Liver (tissue), 9 donors: ENCODE measurements around the gene PDCD6IP. TPM values are rescaled to one million over a fixed set of nuclear protein-coding genes. Genes with fewer than 3 reads are reported as not detected.

Source experiments
- DNase-seq: peaks from one replicate; pipeline ENCODE4 v3.0.0-alpha.2; 2017; ENCODE audit warnings: low spot score
- H3K27ac ChIP-seq, 2 donors: one replicate each; pipeline ENCODE4 v1.7.0; 2013; ENCODE audit warnings: inconsistent platforms in 2 of 2, low read length in 2 of 2, control low read depth in 1 of 2, low read depth in 1 of 2, mild to moderate bottlenecking in 1 of 2
- H3K27me3 ChIP-seq, 4 donors: one replicate each; pipeline versions ENCODE4 v1.6.1 to v1.7.0; 2013; ENCODE audit warnings: low read length in 3 of 4, inconsistent platforms in 1 of 4, mild to moderate bottlenecking in 1 of 4, moderate library complexity in 1 of 4; ENCODE audit not compliant: control insufficient read depth in 4 of 4, insufficient read depth in 4 of 4
- H3K36me3 ChIP-seq, 4 donors: one replicate each; pipeline versions ENCODE4 v1.6.1 to v1.7.0; 2013; ENCODE audit warnings: low read length in 3 of 4, mild to moderate bottlenecking in 3 of 4, low read depth in 1 of 4, moderate library complexity in 1 of 4; ENCODE audit not compliant: control insufficient read depth in 4 of 4, insufficient read depth in 3 of 4
- H3K4me1 ChIP-seq, 4 donors: one replicate each; pipeline versions ENCODE4 v1.6.1 to v1.7.0; 2013; ENCODE audit warnings: low read length in 3 of 4, mild to moderate bottlenecking in 3 of 4, moderate library complexity in 1 of 4; ENCODE audit not compliant: control insufficient read depth in 4 of 4, insufficient read depth in 4 of 4
- H3K4me3 ChIP-seq, 3 donors: one replicate each; pipeline versions ENCODE4 v1.6.1 to v1.7.0; 2013; ENCODE audit warnings: low read length in 3 of 3, control low read depth in 1 of 3, low read depth in 1 of 3, mild to moderate bottlenecking in 1 of 3
- H3K9ac ChIP-seq, 2 donors: one replicate each; pipeline ENCODE4 v1.7.0; 2013; ENCODE audit warnings: low read length in 2 of 2, mild to moderate bottlenecking in 2 of 2, moderate library complexity in 2 of 2, control low read depth in 1 of 2, low read depth in 1 of 2
- H3K9me3 ChIP-seq, 4 donors: one replicate each; pipeline versions ENCODE4 v1.6.1 to v1.7.0; 2013; ENCODE audit warnings: low read length in 3 of 4; ENCODE audit not compliant: control insufficient read depth in 4 of 4
- ATF3 ChIP-seq: IDR thresholded peaks from 2 replicates; pipeline ENCODE4 v1.6.1; 2016; ENCODE audit warnings: antibody characterized with exemption
- CTCF ChIP-seq: fragments of 150-350 bp; IDR thresholded peaks from 2 replicates; pipeline ENCODE4 v1.5.1; 2017; ENCODE audit warnings: improper control_type of control experiment, low read depth, low read length; ENCODE audit not compliant: missing input control
- EGR1 ChIP-seq, 2 donors: IDR thresholded peaks; 2 replicates each; pipeline ENCODE4 v1.6.1; 2016 to 2018; ENCODE audit warnings: antibody characterized with exemption in 2 of 2, low read depth in 2 of 2
- FOXA1 ChIP-seq: IDR thresholded peaks from 2 replicates; pipeline ENCODE4 v1.6.1; 2016; ENCODE audit warnings: antibody characterized with exemption
- FOXA2 ChIP-seq: IDR thresholded peaks from 2 replicates; pipeline ENCODE4 v1.6.1; 2016; ENCODE audit warnings: antibody characterized with exemption
- GABPA ChIP-seq, 2 donors: IDR thresholded peaks in 1 of 2; conservative IDR thresholded peaks in 1 of 2; 2 replicates each; pipeline ENCODE4 v1.6.1; 2016; ENCODE audit warnings: antibody characterized with exemption in 2 of 2, mild to moderate bottlenecking in 1 of 2, moderate library complexity in 1 of 2
- HNF4A ChIP-seq, 2 donors: conservative IDR thresholded peaks; 2 replicates each; pipeline ENCODE4 v1.6.1; 2016; ENCODE audit warnings: antibody characterized with exemption in 2 of 2, mild to moderate bottlenecking in 2 of 2
- HNF4G ChIP-seq: IDR thresholded peaks from 2 replicates; pipeline ENCODE4 v1.6.1; 2016; ENCODE audit warnings: antibody characterized with exemption
- JUND ChIP-seq, 2 donors: IDR thresholded peaks; 2 replicates each; pipeline ENCODE4 v1.6.1; 2016; ENCODE audit warnings: antibody characterized with exemption in 2 of 2
- MAX ChIP-seq: IDR thresholded peaks from 2 replicates; pipeline ENCODE4 v1.6.1; 2016; ENCODE audit warnings: antibody characterized with exemption
- RAD21 ChIP-seq, 2 donors: IDR thresholded peaks; 2 replicates each; pipeline ENCODE4 v1.6.1; 2016; ENCODE audit warnings: antibody characterized with exemption in 2 of 2, mild to moderate bottlenecking in 2 of 2
- REST ChIP-seq: IDR thresholded peaks from 2 replicates; pipeline ENCODE4 v1.6.1; 2016; ENCODE audit warnings: antibody characterized with exemption, mild to moderate bottlenecking
- RXRA ChIP-seq, 2 donors: IDR thresholded peaks; 2 replicates each; pipeline ENCODE4 v1.6.1; 2017 to 2018; ENCODE audit warnings: antibody characterized with exemption in 2 of 2, mild to moderate bottlenecking in 1 of 2
- SP1 ChIP-seq: IDR thresholded peaks from 2 replicates; pipeline ENCODE4 v1.6.1; 2018; ENCODE audit warnings: antibody characterized with exemption, mild to moderate bottlenecking
- TAF1 ChIP-seq: conservative IDR thresholded peaks from 2 replicates; pipeline ENCODE4 v1.6.1; 2016; ENCODE audit warnings: antibody characterized with exemption, mild to moderate bottlenecking
- YY1 ChIP-seq: IDR thresholded peaks from 2 replicates; pipeline ENCODE4 v1.6.1; 2016; ENCODE audit warnings: antibody characterized with exemption, mild to moderate bottlenecking
- ZBTB33 ChIP-seq: IDR thresholded peaks from 2 replicates; pipeline ENCODE4 v1.6.1; 2016; ENCODE audit warnings: antibody characterized with exemption
- whole genome bisulfite sequencing: extraction: QIAGEN DNeasy Blood & Tissue Kit; methylation state at CpG from one replicate; pipeline ENCODE4 v1.1.7; 2013; 5-methylcytosine and 5-hydroxymethylcytosine counted together
- polyA plus RNA-seq, 2 donors: library from polyadenylated mRNA; stranded (reverse) in 1 of 2; unstranded in 1 of 2; fragments of 200-250 nt in 1 of 2; fragments of >200 nt in 1 of 2; fragmentation: Nextera tagmentation in 1 of 2; extraction: Ambion mirVana in 1 of 2; gene quantifications; one replicate each; pipeline versions ENCODE4 v1.2.1 to v1.2.3, GENCODE V29; 2013 to 2015
- total RNA-seq, 2 donors: library from RNA; depleted of rRNA; stranded (reverse); fragments of >200 nt; gene quantifications; one replicate each; pipeline ENCODE4 v1.2.3, GENCODE V29; 2014
- donor health status: healthy.
- donor health status: healthy.
- donor health status: healthy.
- donor health status: healthy.
- donor health status: healthy.

The PDCD6IP gene
- total and polyA plus RNA-seq, 4 donors: 31.9 to 73.8 (median 47.9) TPM

GRCh38 chr3:33810545-33810944 is 12.1 kb downstream of the PDCD6IP start:
- 41% methylated on average over 1 of the region's 1 CpG for WGBS
- H3K4me3 ChIP-seq: no peak overlapping the region
- no peak for DNase-seq
- TF ChIP-seq ZBTB33 (no peak), RXRA (IDR thresholded peaks at IDR 0.05) (peak; percentile 39 to 51), GABPA (IDR thresholded peaks at IDR 0.05 in 1 of 2, conservative IDR thresholded peaks at IDR 0.05 in 1 of 2) (no peak), SP1 (peak; percentile 32), HNF4A (conservative IDR thresholded peaks at IDR 0.05) (peak; percentile 50 to 56)
- H3K27ac ChIP-seq: no peak overlapping the region
- H3K36me3 ChIP-seq: peaks cover 0 to 5% (median under 1%) of the 10 kb centered on the region in 4 donors
- no peaks in the 10 kb centered on the region for H3K27me3 ChIP-seq
- H3K9me3 ChIP-seq: no peaks in the 10 kb centered on the region
- no peak overlapping the region for H3K9ac ChIP-seq
- H3K4me1 ChIP-seq: peaks cover 8 to 30% (median 25%) of the 10 kb centered on the region in 4 donors

GRCh38 chr3:33821989-33822388 is 23.6 kb downstream of the PDCD6IP start:
- H3K27ac ChIP-seq: no peak overlapping the region

More at GRCh38 chr3:33821989-33822388, 23.6 kb downstream of the PDCD6IP start:
- Histone ChIP-seq H3K4me3 (no peak overlapping the region), H3K9ac (no peak overlapping the region), H3K4me1 (peaks cover 0 to 1% (median 0%) of the 10 kb centered on the region in 4 donors), H3K9me3 (no peaks in the 10 kb centered on the region), H3K27me3 (no peaks in the 10 kb centered on the region), H3K36me3 (peaks cover 4 to 24% (median 21%) of the 10 kb centered on the region in 4 donors)
- TF ChIP-seq HNF4A (conservative IDR thresholded peaks at IDR 0.05): no peak
- no peak for TF ChIP-seq REST
- TF ChIP-seq GABPA (IDR thresholded peaks at IDR 0.05 in 1 of 2, conservative IDR thresholded peaks at IDR 0.05 in 1 of 2): no peak
- no peak for TF ChIP-seq ATF3
- no peak for TF ChIP-seq YY1
- no peak for TF ChIP-seq FOXA1
- TF ChIP-seq CTCF: no peak
- TF ChIP-seq RAD21 (IDR thresholded peaks at IDR 0.05): no peak
- TF ChIP-seq TAF1: no peak
- no peak for TF ChIP-seq RXRA (IDR thresholded peaks at IDR 0.05)
- no peak for TF ChIP-seq ZBTB33
- TF ChIP-seq HNF4G: no peak
- no peak for TF ChIP-seq MAX
- TF ChIP-seq FOXA2: no peak
- no peak for TF ChIP-seq EGR1 (IDR thresholded peaks at IDR 0.05; ENCODE audit: low read depth in 2 of 2)
- no peak for TF ChIP-seq SP1
- TF ChIP-seq JUND (IDR thresholded peaks at IDR 0.05): no peak
- WGBS: 89% methylated on average over 4 of the region's 4 CpGs
- DNase-seq: no peak
